Stomach (tissue), 19 donors: ENCODE measurements around the gene NYAP1. TPM values are rescaled to one million over a fixed set of nuclear protein-coding genes. Genes with fewer than 3 reads are reported as not detected.

Experiments used
- DNase-seq, 2 donors: peaks; one replicate each; pipeline versions ENCODE4 v3.0.0 to v3.0.0-alpha.2; 2013 to 2019
- H3K27ac ChIP-seq, 5 donors: fragments of 200-600 bp in 4 of 5; sonication (generic) in 4 of 5; one replicate each; pipeline ENCODE4 v1.5.1; 2013 to 2019; ENCODE audit warnings: mild to moderate bottlenecking in 1 of 5, moderate library complexity in 1 of 5
- H3K27me3 ChIP-seq, 3 donors: fragments of 200-600 bp; sonication (generic); one replicate each; pipeline ENCODE4 v1.5.1; 2017 to 2019; ENCODE audit warnings: mixed run types in 1 of 3
- H3K36me3 ChIP-seq, 4 donors: fragments of 200-600 bp; sonication (generic); 1 replicate in 3 of 4; 2 replicates in 1 of 4; pipeline ENCODE4 v1.5.1; 2016 to 2019
- H3K4me1 ChIP-seq, 4 donors: fragments of 200-600 bp; sonication (generic); one replicate each; pipeline ENCODE4 v1.5.1; 2016 to 2019
- H3K4me3 ChIP-seq, 4 donors: fragments of 200-600 bp; sonication (generic) in 3 of 4; one replicate each; pipeline ENCODE4 v1.5.1; 2016 to 2019; ENCODE audit warnings: mild to moderate bottlenecking in 1 of 4
- H3K9me3 ChIP-seq, 4 donors: fragments of 200-600 bp; sonication (generic); one replicate each; pipeline ENCODE4 v1.5.1; 2016 to 2019
- CTCF ChIP-seq, 7 experiments: fragments of 450-650 bp in 4 of 7; fragments of 200-600 bp in 3 of 7; sonication (generic) in 3 of 7; IDR thresholded peaks; one replicate each; pipeline ENCODE4 v1.5.1; 2016 to 2019; ENCODE audit warnings: antibody characterized with exemption in 7 of 7, control low read depth in 2 of 7, mild to moderate bottlenecking in 1 of 7
- EP300 ChIP-seq: sonication (generic); formaldehyde crosslinking; IDR thresholded peaks from one replicate; pipeline ENCODE4 v1.6.1; 2017; ENCODE audit warnings: antibody characterized with exemption
- POLR2A ChIP-seq, 4 donors: fragments of 450-650 bp; IDR thresholded peaks; one replicate each; pipeline ENCODE4 v1.6.1; 2016; ENCODE audit warnings: antibody characterized with exemption in 4 of 4, control low read depth in 2 of 4, mild to moderate bottlenecking in 1 of 4, moderate library complexity in 1 of 4
- POLR2AphosphoS5 ChIP-seq, 3 donors: sonication (generic); formaldehyde crosslinking; IDR thresholded peaks; one replicate each; pipeline ENCODE4 v1.6.1; 2016; ENCODE audit warnings: antibody characterized with exemption in 3 of 3
- WGBS, 5 donors: extraction: QIAGEN DNeasy Blood & Tissue Kit in 3 of 5; methylation state at CpG; one replicate each; pipeline versions ENCODE4 v1.1.5 to v1.1.7; 2013 to 2018; 5-methylcytosine and 5-hydroxymethylcytosine counted together
- intact Hi-C: fragments of 100-400 bp; cut with DNase I; formaldehyde crosslinking; loops from one replicate; pipeline ENCODE4 v1.15.1; 2023; ENCODE audit warnings: low total_unique reads
- long read RNA-seq, 10 donors: transcript quantifications; one replicate each; lab custom pipeline, GENCODE V29; 2026
- polyA plus RNA-seq, 3 donors: library from polyadenylated mRNA; stranded (reverse); fragments of 200-250 nt; gene quantifications; one replicate each; pipeline ENCODE4 v1.2.3, GENCODE V29; 2013
- total RNA-seq, 5 donors: library from RNA; depleted of rRNA; stranded (reverse); fragments of >200 nt; gene quantifications; one replicate each; pipeline versions ENCODE4 v1.1.0 to v1.2.3, GENCODE V29; 2014 to 2016
- donor health status: healthy with polysubstance abuse.
- donor health status: Bipolar disorder and iron deficiency.
- donor health status: healthy.

The NYAP1 gene
- total RNA-seq (under 1 TPM in 1 of 5 donors, not detected in 4; 0.73 TPM), polyA plus RNA-seq (under 1 TPM in 2 of 3 donors, not detected in 1; 0.48 to 0.75 TPM)
- long read RNA-seq, donor 1 = 0 reads
- long read RNA-seq, donor 2, partial matches to known transcripts = 0 of 1 reads
- long read RNA-seq, donor 2, other reads (novel, unspliced or antisense) = 0 of 1 reads
- long read RNA-seq, donor 3 = 0 reads
- long read RNA-seq, donor 4 = 0 reads
- long read RNA-seq, donor 5 = 0 reads
- long read RNA-seq, donor 6 = 0 reads
- long read RNA-seq, donor 7 = 0 reads
- long read RNA-seq, donor 8, partial matches to known transcripts = 0 of 1 reads
- long read RNA-seq, donor 8, other reads (novel, unspliced or antisense) = 0 of 1 reads
- long read RNA-seq, donor 9 = 0 reads
- long read RNA-seq, donor 10, partial matches to known transcripts = 0 of 1 reads
- long read RNA-seq, donor 10, other reads (novel, unspliced or antisense) = 0 of 1 reads

GRCh38 chr7:100483722-100484672, at the start of gene NYAP1:
Gene NYAP1 (plus strand): TSS chr7:100483927. CDS start chr7:100485312, 1,385 bp downstream.
- 19 to 47% (median 40%) methylated on average over 18 to 45 of the region's 45 CpGs for WGBS, 5 donors
- H3K9me3 ChIP-seq = no peaks in the 10 kb centered on the region
- no peaks in the 10 kb centered on the region for H3K27me3 ChIP-seq
- TF ChIP-seq EP300 (no peak), POLR2A (IDR thresholded peaks at IDR 0.05) (no peak), CTCF (IDR thresholded peaks at IDR 0.05) (no peak), POLR2AphosphoS5 (IDR thresholded peaks at IDR 0.05) (no peak)
- H3K4me3 ChIP-seq = peak within 1 kb of the TSS; percentile 62 to 77 (median 70)
- peaks cover 14 to 32% (median 26%) of the 10 kb centered on the region in 4 donors for H3K4me1 ChIP-seq
- intact Hi-C loops = no loop called here
- H3K36me3 ChIP-seq = no peaks in the 10 kb centered on the region
- H3K27ac ChIP-seq = peak within 1 kb of the TSS in 4 of 5 donors; percentile 26 to 78 (median 49)
- peak; percentile 53 to 92 for DNase-seq

GRCh38 chr7:100434297-100435144, 49.2 kb upstream of the NYAP1 start:
- whole genome bisulfite sequencing, 5 donors = 69 to 77% (median 75%) methylated on average over 21 to 22 of the region's 22 CpGs
- peak overlapping the region; percentile 78 to 97 (median 86) for H3K4me3 ChIP-seq
- intact Hi-C loops = no loop called here
- peaks cover 36 to 62% (median 59%) of the 10 kb centered on the region in 4 donors for H3K4me1 ChIP-seq
- H3K36me3 ChIP-seq = peaks cover 12 to 43% (median 32%) of the 10 kb centered on the region in 4 donors
- peak in 1 of 2 donors; percentile 6 for DNase-seq
- peak overlapping the region in 4 of 5 donors; percentile 97 to 99 (median 97) for H3K27ac ChIP-seq
- TF ChIP-seq EP300 (no peak), POLR2A (IDR thresholded peaks at IDR 0.05) (no peak), POLR2AphosphoS5 (IDR thresholded peaks at IDR 0.05) (no peak), CTCF (IDR thresholded peaks at IDR 0.05) (no peak)
- H3K27me3 ChIP-seq = no peaks in the 10 kb centered on the region
- H3K9me3 ChIP-seq = no peaks in the 10 kb centered on the region

GRCh38 chr7:100435401-100436304, 48.1 kb upstream of the NYAP1 start:
- WGBS, 5 donors = 0 to 5% (median 2%) methylated on average over 33 to 79 of the region's 81 CpGs
- intact Hi-C loops = no loop called here

More at GRCh38 chr7:100435401-100436304, 48.1 kb upstream of the NYAP1 start:
- H3K27me3 ChIP-seq = no peaks in the 10 kb centered on the region
- H3K4me3 ChIP-seq = peak overlapping the region; percentile 78 to 97 (median 86)
- TF ChIP-seq CTCF (IDR thresholded peaks at IDR 0.05) (no peak), EP300 (no peak), POLR2AphosphoS5 (IDR thresholded peaks at IDR 0.05) (peak in 2 of 3 donors; percentile 18 to 38), POLR2A (IDR thresholded peaks at IDR 0.05) (peak in 1 of 4 donors; percentile 36)
- peaks cover 12 to 43% (median 32%) of the 10 kb centered on the region in 4 donors for H3K36me3 ChIP-seq
- H3K27ac ChIP-seq = peak overlapping the region; percentile 96 to 99 (median 97)
- no peaks in the 10 kb centered on the region for H3K9me3 ChIP-seq
- peaks cover 32 to 55% (median 54%) of the 10 kb centered on the region in 4 donors for H3K4me1 ChIP-seq
- peak; percentile 64 to 80 for DNase-seq
